Non-pigmented ciliary epithelial cell (primary cell): ENCODE results near the gene DTX3L.
"Not testable (repeated sequence)": the region's sequence is repeated elsewhere in the genome, so short reads cannot be mapped to it uniquely, and the experiment has no call there.

Source experiments
- DNase-seq: peaks from one replicate; pipeline ENCODE4 v3.0.0-alpha.2; 2010; ENCODE audit warnings: low read depth

Gene DTX3L

GRCh38 chr3:122562923-122563716 is 1.0 kb upstream of the DTX3L start:
- no peak for DNase-seq

GRCh38 chr3:122563717-122564025 is 467 bp upstream of the DTX3L start:
- DNase-seq: no peak

- DNase-seq: not testable (repeated sequence)
Observed at GRCh38 chr3:122568131-122568530, 4.0 kb downstream of the DTX3L start.

GRCh38 chr3:122568755-122569154 is 4.6 kb downstream of the DTX3L start:
- DNase-seq: no peak

GRCh38 chr3:122572940-122573412 is 8.8 kb downstream of the DTX3L start:
- DNase-seq: no peak

- no peak for DNase-seq
Observed at GRCh38 chr3:122576174-122576940, 12.2 kb downstream of the DTX3L start.

DNA sequence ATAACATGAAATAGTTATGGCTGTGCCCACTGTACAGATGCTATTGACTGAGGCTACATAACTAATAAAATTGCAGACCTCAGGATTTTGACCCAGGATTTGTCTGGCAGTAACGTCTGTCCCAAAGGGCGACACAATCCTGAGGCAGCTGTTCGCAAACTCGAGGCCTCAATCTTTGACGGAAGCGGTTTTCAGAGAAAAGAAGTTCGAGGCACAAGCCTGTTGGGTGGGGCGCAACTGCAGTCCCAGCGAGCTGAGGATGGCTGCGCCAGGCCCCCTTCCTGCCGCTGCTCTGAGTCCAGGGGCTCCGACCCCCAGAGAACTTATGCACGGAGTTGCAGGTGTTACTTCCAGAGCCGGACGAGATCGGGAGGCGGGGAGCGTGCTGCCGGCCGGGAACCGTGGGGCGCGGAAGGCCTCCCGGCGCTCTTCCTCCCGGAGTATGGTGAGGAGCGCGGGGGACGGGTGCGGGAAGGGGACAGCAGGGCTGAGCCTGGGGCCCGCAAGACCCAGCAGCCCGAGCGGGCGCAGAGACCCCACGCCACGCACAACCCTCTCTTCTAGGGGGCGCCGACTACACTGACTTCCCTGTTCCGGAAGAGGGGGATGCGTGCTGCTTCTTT is 13.4 kb downstream of the DTX3L start, which contains the start of gene PARP15:
PARP15 (plus strand) TSS at position 242 of the 623 bp plus-strand sequence; CDS start at position 260, 18 bp downstream.
- no peak for DNase-seq

- DNase-seq: no peak
Observed at GRCh38 chr3:122578069-122578740, 14.1 kb downstream of the DTX3L start.

DNA sequence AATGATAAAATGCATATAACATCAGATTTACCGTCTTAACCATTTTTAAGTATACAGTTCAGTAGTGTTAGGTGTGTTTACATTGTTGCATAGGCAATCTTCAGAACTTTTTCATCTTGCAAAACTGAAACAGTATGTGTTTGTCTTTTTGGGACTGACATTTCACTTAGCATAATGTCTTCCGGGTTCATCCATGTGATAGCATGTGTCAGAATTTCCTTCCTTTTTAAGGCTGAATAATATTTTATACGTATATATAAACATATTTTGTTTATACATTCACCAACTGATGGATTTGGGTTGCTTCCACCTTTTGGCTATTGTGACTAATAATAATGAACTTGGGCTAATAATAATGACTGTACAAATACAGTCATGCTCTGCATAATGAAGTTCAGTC is 16.3 kb downstream of the DTX3L start:
- DNase-seq: no peak

DNA sequence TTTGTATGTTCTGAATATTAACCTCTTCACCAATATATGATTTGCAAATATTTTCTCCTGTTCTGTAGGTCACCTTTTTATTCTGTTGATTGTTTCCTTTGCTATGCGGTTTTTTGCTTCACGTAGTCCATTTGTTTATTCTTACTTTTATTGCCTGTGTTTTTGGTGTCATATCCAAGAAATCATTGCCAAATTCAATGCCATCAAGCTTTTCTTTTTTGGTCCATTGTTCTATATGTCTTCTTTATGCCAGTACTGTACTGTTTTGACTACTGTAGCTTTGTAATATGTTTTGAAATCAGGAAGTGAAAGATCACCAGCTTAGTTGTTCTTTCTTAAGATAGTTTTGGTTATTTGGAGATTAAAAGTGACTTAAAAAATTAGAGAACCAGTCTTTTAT is 17.5 kb downstream of the DTX3L start:
- DNase-seq: no peak

GRCh38 chr3:122582390-122582789 is 18.3 kb downstream of the DTX3L start:
- no peak for DNase-seq

GRCh38 chr3:122586098-122586497 is 22.0 kb downstream of the DTX3L start:
- DNase-seq: no peak

- DNase-seq: no peak
Observed at GRCh38 chr3:122586773-122587485, 22.8 kb downstream of the DTX3L start.

DNA sequence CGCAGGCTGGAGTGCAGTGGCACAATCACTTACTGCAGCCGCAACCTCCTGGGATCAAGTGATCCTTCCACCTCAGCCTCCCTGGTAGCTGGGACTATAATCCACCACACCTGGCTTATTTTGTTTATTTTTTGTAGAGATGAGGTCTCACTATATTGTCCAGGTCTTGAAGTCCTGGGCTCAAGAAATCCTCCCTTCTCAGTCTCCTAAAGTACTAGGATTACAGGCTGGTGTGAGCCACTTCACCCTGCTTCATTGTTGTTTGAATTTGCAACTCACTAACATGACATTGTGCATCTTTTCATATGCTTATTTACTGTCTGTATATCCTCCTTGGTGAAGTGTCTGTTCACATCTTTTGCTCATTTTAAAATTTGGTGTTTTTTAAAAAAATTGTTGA is 23.4 kb downstream of the DTX3L start:
- DNase-seq: no peak

- DNase-seq: no peak
Observed at GRCh38 chr3:122589297-122589696, 25.2 kb downstream of the DTX3L start.

DNA sequence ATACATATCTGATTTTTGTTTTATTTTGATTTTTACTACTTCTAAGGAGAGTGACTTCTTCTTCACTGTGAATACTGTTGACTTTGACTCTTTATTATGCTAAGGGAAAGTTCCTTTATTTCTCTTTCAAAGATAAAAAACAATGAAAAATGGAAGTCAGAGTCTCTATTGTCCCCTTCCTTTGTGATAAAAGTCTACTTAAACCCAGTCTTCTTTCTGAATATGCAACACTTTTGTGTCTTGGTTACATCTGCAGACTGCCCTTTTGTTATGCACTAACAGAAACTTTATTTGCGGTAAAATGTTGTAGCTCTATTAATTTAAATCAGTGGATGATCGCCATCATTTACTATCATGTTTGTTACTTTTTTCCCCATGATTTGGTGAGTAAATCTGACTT is 26.5 kb downstream of the DTX3L start:
- DNase-seq: no peak

DNA sequence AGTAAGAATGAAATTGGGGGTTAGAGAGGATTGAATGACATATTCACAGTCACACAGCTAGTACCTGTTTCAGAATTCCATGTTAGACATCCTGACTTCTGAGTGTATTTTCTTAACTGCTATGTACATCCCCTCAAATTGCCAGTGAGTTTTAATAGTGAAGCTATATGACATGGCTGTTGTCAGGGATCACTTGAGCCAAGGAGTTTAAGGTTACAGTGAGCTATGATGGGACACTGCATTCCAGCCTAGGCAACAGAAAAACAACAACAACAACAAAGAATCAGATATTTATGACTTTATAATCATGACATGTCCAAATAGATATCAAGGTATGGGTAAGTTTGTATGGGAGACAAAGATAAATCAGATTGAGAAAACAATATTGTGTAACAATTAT is 29.9 kb downstream of the DTX3L start:
- no peak for DNase-seq

DNA sequence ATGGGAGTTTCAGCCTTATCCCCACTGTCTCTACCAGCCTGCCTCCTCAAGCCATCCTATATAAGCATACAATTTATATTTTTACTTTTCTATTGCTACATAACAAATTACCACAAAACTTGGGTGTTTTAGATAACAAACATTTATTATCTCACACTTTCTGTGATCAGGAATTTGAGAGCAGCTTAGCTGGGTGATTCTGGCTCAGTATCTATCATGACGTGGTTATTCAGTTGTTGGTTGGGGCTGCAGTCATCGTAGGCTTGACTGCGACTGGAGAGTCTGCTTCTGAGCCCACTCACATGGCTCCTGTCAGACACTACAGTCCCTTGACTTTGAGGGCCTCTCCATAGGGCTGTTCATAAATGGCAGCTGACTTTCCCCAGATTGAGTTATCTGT is 34.0 kb downstream of the DTX3L start:
- no peak for DNase-seq

DNA sequence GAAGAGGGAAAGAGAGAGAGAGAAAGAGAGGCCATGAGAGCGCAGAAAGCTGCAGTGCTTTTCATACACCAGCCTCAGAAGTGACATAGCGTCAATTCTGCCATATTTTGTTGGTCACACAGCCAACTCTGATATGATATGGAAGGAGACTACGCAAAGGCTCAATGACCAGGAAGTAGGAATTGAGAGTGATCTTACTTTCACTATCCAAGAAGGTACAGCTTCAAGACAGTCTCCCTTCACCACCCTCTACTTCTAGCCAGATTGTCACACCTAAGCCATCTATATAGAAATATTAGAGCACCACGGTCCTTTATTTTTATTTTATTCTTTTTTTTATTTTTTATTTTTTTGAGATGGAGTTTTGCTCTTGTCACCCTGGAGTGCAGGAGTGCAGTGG is 34.4 kb downstream of the DTX3L start:
- no peak for DNase-seq

DNA sequence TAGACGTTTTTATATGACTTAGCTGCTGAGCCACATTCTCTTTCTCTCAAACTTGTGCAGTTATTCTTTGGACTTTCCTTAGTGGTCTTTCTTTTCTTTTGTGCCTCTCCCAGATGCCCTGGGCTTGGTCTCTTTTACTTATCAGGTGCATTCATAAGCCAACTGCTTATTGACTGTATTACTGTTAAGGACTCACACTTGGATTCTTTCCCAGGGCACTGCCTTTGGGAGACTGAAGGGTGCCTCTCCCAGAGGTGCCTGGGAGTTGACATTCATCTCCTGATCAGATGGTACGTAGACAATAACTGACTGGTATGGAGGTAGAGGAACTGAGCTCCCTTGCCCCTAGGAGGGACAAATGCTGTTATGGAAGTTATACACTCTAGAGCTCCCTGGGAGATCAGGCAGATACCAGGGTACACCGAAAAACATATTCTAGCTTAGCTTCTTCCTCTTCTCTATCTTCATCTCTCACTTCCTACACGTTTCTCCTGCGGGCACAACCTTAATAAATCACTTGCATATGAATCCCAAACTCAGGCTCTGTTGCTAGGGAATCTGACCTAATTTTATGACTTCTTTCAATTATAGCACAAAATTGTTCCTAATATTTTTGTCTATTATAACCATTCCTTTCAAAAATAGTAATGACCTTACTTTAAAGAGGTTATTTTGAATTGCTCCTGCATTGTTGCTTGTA is 38.0 kb downstream of the DTX3L start:
- no peak for DNase-seq

- no peak for DNase-seq
Observed at GRCh38 chr3:122603056-122603455, 38.9 kb downstream of the DTX3L start.
